ENCODE results near the gene SYNJ2. TPM values are rescaled to one million over a fixed set of nuclear protein-coding genes. Genes with fewer than 3 reads are reported as not detected.

Gene SYNJ2
- total and polyA plus RNA-seq, 2 donors (not counting 3 experiments of a cell fraction or from before 2014, with no cell fraction given), result 35.1 to 78.2 TPM

DNA sequence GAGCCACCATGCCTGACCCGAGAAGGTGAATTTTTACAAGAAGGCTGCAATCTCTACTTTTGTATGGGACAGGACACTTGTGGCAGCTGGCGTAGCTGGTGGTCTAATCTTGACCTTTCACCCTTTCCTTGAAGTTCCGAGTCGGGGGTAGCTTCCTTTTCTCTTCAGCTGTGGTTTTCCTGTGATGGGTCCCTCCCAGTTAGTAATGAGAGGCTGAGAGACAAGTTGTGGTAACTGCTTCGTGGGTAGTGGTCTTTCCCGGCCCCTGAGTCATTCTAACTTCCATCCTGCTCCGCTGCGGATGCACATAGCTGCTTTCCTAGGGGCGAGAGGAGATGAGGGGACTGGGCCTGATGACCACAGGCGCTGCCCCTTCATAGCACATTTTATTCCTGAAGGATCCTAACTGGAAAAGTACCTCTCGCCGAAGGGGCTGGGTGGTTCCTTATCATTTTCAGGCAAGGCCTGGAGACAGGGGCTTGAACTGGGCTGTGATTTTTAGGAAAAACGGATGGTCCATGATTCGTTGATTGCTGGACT lies 3.1 kb downstream of the SYNJ2 start:
- Histone ChIP-seq H3K9ac (replicated peaks; ENCODE audit: extremely low read depth, insufficient read depth, low read length) (no peak overlapping the region), H4K20me1 (replicated peaks; ENCODE audit: control insufficient read depth, extremely low read depth, insufficient read depth, low read length) (no peaks in the 10 kb centered on the region), H3K4me1 (ENCODE audit: control insufficient read depth, extremely low read depth, insufficient read depth, low read length) (peaks cover 28% of the 10 kb centered on the region), H3K4me3 (replicated peaks in 1 of 3; ENCODE audit: insufficient read depth in 1 of 3, low read depth in 1 of 3, low read length in 3 of 3) (no peak overlapping the region), H3K9me1 (replicated peaks; ENCODE audit: control insufficient read depth, extremely low read depth, insufficient read depth, low read length) (no peaks in the 10 kb centered on the region), H3K4me2 (ENCODE audit: insufficient read depth, low read length) (peak overlapping the region; percentile 29), H2AFZ (ENCODE audit: low read depth, low read length) (no peak overlapping the region), H3K36me3 (ENCODE audit: control insufficient read depth in 2 of 2, extremely low read depth in 1 of 2, insufficient read depth in 2 of 2, low read length in 2 of 2) (no peaks in the 10 kb centered on the region), H3K9me3 (replicated peaks; ENCODE audit: control insufficient read depth, insufficient read depth, low read length) (no peaks in the 10 kb centered on the region), H3K27me3 (ENCODE audit: control insufficient read depth in 2 of 2, insufficient read depth in 2 of 2, low read length in 2 of 2) (no peaks in the 10 kb centered on the region), H3K79me2 (ENCODE audit: control insufficient read depth, insufficient read depth, low read length) (peaks cover 79% of the 10 kb centered on the region), H3K27ac (ENCODE audit: insufficient read depth, low read depth, low read length) (no peak overlapping the region)
- BruUV-seq (replicated peaks), result no TSS peak
- intact Hi-C loops (cut with micrococcal nuclease) (loop anchor here (5.0 kb wide), 1 partner anchor 222 kb away; no protein-coding TSS in a partner anchor), dilution Hi-C loops (cut with MboI; ENCODE audit: extremely low pct_ligation_motif_present, low sequenced_read_pairs) (no loop called here)
- TF ChIP-seq, protein P1, sequence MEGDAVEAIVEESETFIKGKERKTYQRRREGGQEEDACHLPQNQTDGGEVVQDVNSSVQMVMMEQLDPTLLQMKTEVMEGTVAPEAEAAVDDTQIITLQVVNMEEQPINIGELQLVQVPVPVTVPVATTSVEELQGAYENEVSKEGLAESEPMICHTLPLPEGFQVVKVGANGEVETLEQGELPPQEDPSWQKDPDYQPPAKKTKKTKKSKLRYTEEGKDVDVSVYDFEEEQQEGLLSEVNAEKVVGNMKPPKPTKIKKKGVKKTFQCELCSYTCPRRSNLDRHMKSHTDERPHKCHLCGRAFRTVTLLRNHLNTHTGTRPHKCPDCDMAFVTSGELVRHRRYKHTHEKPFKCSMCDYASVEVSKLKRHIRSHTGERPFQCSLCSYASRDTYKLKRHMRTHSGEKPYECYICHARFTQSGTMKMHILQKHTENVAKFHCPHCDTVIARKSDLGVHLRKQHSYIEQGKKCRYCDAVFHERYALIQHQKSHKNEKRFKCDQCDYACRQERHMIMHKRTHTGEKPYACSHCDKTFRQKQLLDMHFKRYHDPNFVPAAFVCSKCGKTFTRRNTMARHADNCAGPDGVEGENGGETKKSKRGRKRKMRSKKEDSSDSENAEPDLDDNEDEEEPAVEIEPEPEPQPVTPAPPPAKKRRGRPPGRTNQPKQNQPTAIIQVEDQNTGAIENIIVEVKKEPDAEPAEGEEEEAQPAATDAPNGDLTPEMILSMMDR (IDR thresholded peaks at IDR 0.05; ENCODE audit: extremely low read depth in 1 of 2, insufficient read depth in 1 of 2, low read depth in 1 of 2, low read length in 2 of 2), result no peak
- no peak for TF ChIP-seq POLR2AphosphoS5 (IDR thresholded peaks at IDR 0.05; ENCODE audit: insufficient read depth, low read depth, low read length)
- no peak for TF ChIP-seq FOS (IDR thresholded peaks at IDR 0.05; ENCODE audit: borderline replicate concordance, insufficient read depth, low read length)
- TF ChIP-seq JUN (IDR thresholded peaks at IDR 0.05; ENCODE audit: borderline replicate concordance, insufficient read depth, insufficient read length, low read depth), result no peak
- ChIA-PET CTCF (interaction anchor here (0.7 to 4.7 kb wide), 9 partner anchors 10 to 91 kb away, joined by 3 to 82 read pairs (median 17); no protein-coding TSS in a partner anchor), POLR2A (no interaction called here)
- DNase-seq (ENCODE audit: low read depth, low spot score) (no peak), FAIRE-seq (no peak)
